Erythroblast (primary cell): ENCODE data around the gene HEATR1.

Experiments
- GATA1 ChIP-seq: IDR thresholded peaks from 2 replicates; pipeline ENCODE4 v1.6.1; 2011; ENCODE audit warnings: low read depth, mild to moderate bottlenecking, control low read depth, low read length, moderate library complexity
- POLR2A ChIP-seq: IDR thresholded peaks from 2 replicates; pipeline ENCODE4 v1.6.1; 2011; ENCODE audit warnings: mild to moderate bottlenecking, low read length

DNA sequence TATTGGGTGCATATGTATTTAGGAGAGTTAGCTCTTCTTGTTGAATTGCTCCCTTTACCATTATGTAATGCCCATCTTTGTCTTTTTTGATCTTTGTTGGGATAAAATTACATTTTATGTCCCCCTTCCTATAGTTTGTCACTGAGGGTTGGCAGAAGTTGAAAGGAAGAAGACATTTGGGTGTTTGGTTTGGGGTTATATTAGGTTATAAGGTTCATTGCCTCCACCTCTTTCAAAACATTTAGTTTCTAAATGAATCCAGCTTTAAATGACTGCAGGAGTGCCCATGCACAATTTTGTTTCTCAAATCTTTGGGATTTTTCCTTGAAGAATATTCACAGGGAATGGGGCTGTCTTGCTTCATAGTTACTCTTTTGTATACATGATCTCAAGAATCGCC, 95.1 kb downstream of the HEATR1 start:
- TF ChIP-seq POLR2A: no peak
- no peak for TF ChIP-seq GATA1
